Kasumi-1 (cell line): ENCODE results near the gene GLO1.

Experiments
- DNase-seq, 2 experiments: peaks; one replicate each; lab custom pipeline; 2025; lab: John Stamatoyannopoulos, UW

The GLO1 gene

GRCh38 chr6:38671885-38672467 lies 31.0 kb downstream of the GLO1 start:
- peak; percentile 74 to 87 for DNase-seq

GRCh38 chr6:38658418-38659167 lies 44.4 kb downstream of the GLO1 start:
- no peak for DNase-seq

- no peak for DNase-seq
Measured at GRCh38 chr6:38656896-38657295, 46.0 kb downstream of the GLO1 start.

GRCh38 chr6:38654263-38654662 lies 48.7 kb downstream of the GLO1 start:
- DNase-seq: no peak

- DNase-seq: no peak
Measured at GRCh38 chr6:38651121-38651784, 51.7 kb downstream of the GLO1 start.

GRCh38 chr6:38650207-38650752 lies 52.7 kb downstream of the GLO1 start:
- DNase-seq: no peak

- DNase-seq: no peak
Measured at GRCh38 chr6:38649744-38650143, 53.2 kb downstream of the GLO1 start.

- no peak for DNase-seq
Measured at GRCh38 chr6:38648629-38649028, 54.3 kb downstream of the GLO1 start.

- DNase-seq: no peak
Measured at GRCh38 chr6:38646166-38646878, 56.6 kb downstream of the GLO1 start.

- no peak for DNase-seq
Measured at GRCh38 chr6:38644951-38645350, 58.0 kb downstream of the GLO1 start.

- DNase-seq: peak in 1 of 2 experiments; percentile 37
Measured at GRCh38 chr6:38640216-38640909, 62.6 kb downstream of the GLO1 start.

- peak; percentile 51 to 53 for DNase-seq
Measured at GRCh38 chr6:38639498-38640215, 63.3 kb downstream of the GLO1 start, which contains the start of gene BTBD9. Gene BTBD9 (minus strand): TSS chr6:38639929.

GRCh38 chr6:38638941-38639497 lies 63.9 kb downstream of the GLO1 start:
- DNase-seq: peak; percentile 21 to 23

- no peak for DNase-seq
Measured at GRCh38 chr6:38637756-38638155, 65.2 kb downstream of the GLO1 start.

GRCh38 chr6:38636027-38636426 lies 66.9 kb downstream of the GLO1 start:
- no peak for DNase-seq

GRCh38 chr6:38634518-38634917 lies 68.4 kb downstream of the GLO1 start:
- DNase-seq: no peak

GRCh38 chr6:38632490-38632889 lies 70.5 kb downstream of the GLO1 start:
- no peak for DNase-seq

GRCh38 chr6:38631186-38631783 lies 71.7 kb downstream of the GLO1 start:
- DNase-seq: no peak
